HEK293 (cell line): Measurements from ENCODE around the gene TPSG1.

Source experiments
- CTCF ChIA-PET: fragments of 350-600 bp; formaldehyde crosslinking; extraction: SDS; loops from one replicate; lab custom pipeline; 2021; ENCODE audit warnings: antibody characterized with exemption; lab: Yijun Ruan, JAX
- POLR2A ChIA-PET: fragments of 300-600 bp; formaldehyde crosslinking; extraction: SDS; loops from one replicate; lab custom pipeline; 2020; ENCODE audit warnings: antibody characterized with exemption, inconsistent platforms; lab: Yijun Ruan, JAX
- H3K27ac ChIP-seq: fragments of 200-500 bp; sonication (Bioruptor generic); 2 replicates; pipeline ENCODE4 v1.5.1; 2014; ENCODE audit warnings: low read depth, low read length, control low read depth, inconsistent platforms; ENCODE audit errors: extremely low read depth
- H3K36me3 ChIP-seq, 2 experiments: fragments of 200-500 bp in 1 of 2; sonication (Bioruptor generic) in 1 of 2; 1 replicate in 1 of 2; 2 replicates in 1 of 2; pipeline ENCODE4 v1.5.1; 2014 to 2017; ENCODE audit warnings: inconsistent platforms in 2 of 2, low read length in 2 of 2; ENCODE audit not compliant: control insufficient read depth in 2 of 2, insufficient read depth in 1 of 2
- H3K4me1 ChIP-seq: fragments of 200-500 bp; sonication (Bioruptor generic); 2 replicates; pipeline ENCODE4 v1.5.1; 2014; ENCODE audit warnings: mild to moderate bottlenecking, low read length, inconsistent platforms; ENCODE audit not compliant: control insufficient read depth, insufficient read depth
- H3K4me3 ChIP-seq: 2 replicates; pipeline ENCODE4 v1.5.1; 2011; ENCODE audit warnings: low read depth, mild to moderate bottlenecking, control low read depth, low read length, moderate library complexity
- H3K9me3 ChIP-seq: fragments of 200-500 bp; sonication (Bioruptor generic); 2 replicates; pipeline ENCODE4 v1.5.1; 2014; ENCODE audit warnings: low read depth, low read length, inconsistent platforms; ENCODE audit not compliant: control insufficient read depth, insufficient read depth
- GLIS2 ChIP-seq: fragments of 450-650 bp; formaldehyde crosslinking; IDR thresholded peaks from 2 replicates; pipeline ENCODE4 v1.5.1; 2016; ENCODE audit warnings: missing biosample characterization, missing genetic modification characterization
- KLF1 ChIP-seq: fragments of 450-650 bp; formaldehyde crosslinking; IDR thresholded peaks from 2 replicates; pipeline ENCODE4 v1.5.1; 2016; ENCODE audit warnings: missing biosample characterization, missing genetic modification characterization
- SP3 ChIP-seq: fragments of 450-650 bp; formaldehyde crosslinking; IDR thresholded peaks from 2 replicates; pipeline ENCODE4 v1.5.1; 2016; ENCODE audit warnings: missing biosample characterization, missing genetic modification characterization
- ZEB2 ChIP-seq: fragments of 450-650 bp; formaldehyde crosslinking; IDR thresholded peaks from 2 replicates; pipeline ENCODE4 v1.5.1; 2016; ENCODE audit warnings: missing biosample characterization, missing genetic modification characterization
- ZFP3 ChIP-seq: fragments of 450-650 bp; formaldehyde crosslinking; IDR thresholded peaks from 2 replicates; pipeline ENCODE4 v1.5.1; 2016; ENCODE audit warnings: low read depth, missing biosample characterization, missing genetic modification characterization
- ZNF214 ChIP-seq: fragments of 450-650 bp; formaldehyde crosslinking; IDR thresholded peaks from 2 replicates; pipeline ENCODE4 v1.5.1; 2017; ENCODE audit warnings: missing biosample characterization, mild to moderate bottlenecking, missing genetic modification characterization, borderline replicate concordance
- ZNF24 ChIP-seq: fragments of 450-650 bp; formaldehyde crosslinking; IDR thresholded peaks from 2 replicates; pipeline ENCODE4 v1.5.1; 2016; ENCODE audit warnings: missing biosample characterization, missing genetic modification characterization
- ZNF560 ChIP-seq: fragments of 450-650 bp; formaldehyde crosslinking; IDR thresholded peaks from 2 replicates; pipeline ENCODE4 v1.5.1; 2017; ENCODE audit warnings: missing biosample characterization, missing genetic modification characterization, borderline replicate concordance
- ZNF664 ChIP-seq: fragments of 450-650 bp; formaldehyde crosslinking; IDR thresholded peaks from 2 replicates; pipeline ENCODE4 v1.5.1; 2016; ENCODE audit warnings: missing biosample characterization, missing genetic modification characterization
- ZNF791 ChIP-seq: fragments of 450-650 bp; formaldehyde crosslinking; IDR thresholded peaks from 2 replicates; pipeline ENCODE4 v1.5.1; 2016; ENCODE audit warnings: missing biosample characterization, missing genetic modification characterization
- TF ChIP-seq, protein P1 (sequence below): fragments of 450-650 bp; formaldehyde crosslinking; IDR thresholded peaks from 2 replicates; pipeline ENCODE4 v1.5.1; 2017; ENCODE audit warnings: missing biosample characterization, missing genetic modification characterization
- TF ChIP-seq, protein P2 (sequence below): fragments of 450-650 bp; formaldehyde crosslinking; IDR thresholded peaks from 2 replicates; pipeline ENCODE4 v1.5.1; 2016; ENCODE audit warnings: missing biosample characterization, missing genetic modification characterization, low read depth

The TPSG1 gene

DNA sequence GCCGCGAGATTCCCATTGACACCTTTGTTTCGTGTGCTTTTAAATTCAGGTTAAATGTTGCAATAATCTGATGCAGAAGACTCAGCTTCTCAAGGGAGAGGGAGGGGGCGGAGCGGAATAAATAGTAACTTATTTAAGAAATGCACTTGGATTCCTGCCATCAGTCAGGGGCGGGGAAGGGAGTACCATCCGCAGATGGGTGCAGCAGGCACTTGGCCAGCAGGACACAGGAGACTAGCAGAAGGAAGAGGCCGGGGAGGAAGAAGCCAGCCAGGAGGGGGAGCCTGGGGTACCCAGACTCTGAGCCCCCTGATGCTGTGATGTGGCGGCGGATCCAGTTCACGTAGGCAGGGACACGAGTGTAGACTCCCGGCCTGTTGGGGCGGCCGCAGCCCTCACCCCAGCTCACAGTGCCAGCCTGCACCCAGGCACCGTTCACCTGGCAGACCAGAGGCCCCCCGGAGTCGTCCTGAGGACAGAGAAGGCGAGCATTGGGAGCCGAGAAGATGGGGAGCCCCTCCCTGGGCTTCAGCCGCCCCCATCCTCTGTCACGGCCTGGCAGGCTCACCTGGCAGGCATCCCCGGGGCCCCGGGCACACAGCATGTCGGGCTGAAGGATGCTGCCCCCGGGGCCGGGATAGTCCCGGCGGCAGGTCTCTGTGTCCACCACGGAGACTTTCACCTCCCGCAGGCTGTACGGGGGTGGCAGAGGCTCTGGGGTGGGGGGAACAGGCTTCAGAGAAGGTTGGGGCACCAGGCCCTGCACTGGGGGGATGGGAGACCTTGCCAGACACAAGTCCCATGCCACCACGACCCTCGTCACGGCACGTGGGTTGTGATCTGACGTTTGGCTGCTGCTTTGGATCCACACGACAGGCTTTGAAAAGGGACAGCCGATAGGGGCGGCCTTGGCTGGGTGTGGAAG lies 3.2 kb downstream of the TPSG1 start:
- H3K9me3 ChIP-seq = no peaks in the 10 kb centered on the region
- ChIA-PET CTCF (no interaction called here), POLR2A (no interaction called here)
- H3K27ac ChIP-seq = no peak overlapping the region
- TF ChIP-seq, protein P1, sequence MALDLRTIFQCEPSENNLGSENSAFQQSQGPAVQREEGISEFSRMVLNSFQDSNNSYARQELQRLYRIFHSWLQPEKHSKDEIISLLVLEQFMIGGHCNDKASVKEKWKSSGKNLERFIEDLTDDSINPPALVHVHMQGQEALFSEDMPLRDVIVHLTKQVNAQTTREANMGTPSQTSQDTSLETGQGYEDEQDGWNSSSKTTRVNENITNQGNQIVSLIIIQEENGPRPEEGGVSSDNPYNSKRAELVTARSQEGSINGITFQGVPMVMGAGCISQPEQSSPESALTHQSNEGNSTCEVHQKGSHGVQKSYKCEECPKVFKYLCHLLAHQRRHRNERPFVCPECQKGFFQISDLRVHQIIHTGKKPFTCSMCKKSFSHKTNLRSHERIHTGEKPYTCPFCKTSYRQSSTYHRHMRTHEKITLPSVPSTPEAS (tag by site-specific recombination) = no peak
- TF ChIP-seq ZFP3 (tag by site-specific recombination) (no peak), ZNF664 (tag by site-specific recombination) (peak; percentile 90), ZNF560 (no peak), KLF1 (peak; percentile 94), ZNF24 (no peak)
- H3K36me3 ChIP-seq = peaks cover 0 to 11% of the 10 kb centered on the region in 2 experiments; a peak in 1 of 3 replicates
- no peak overlapping the region for H3K4me3 ChIP-seq
- no peaks in the 10 kb centered on the region for H3K4me1 ChIP-seq

DNA sequence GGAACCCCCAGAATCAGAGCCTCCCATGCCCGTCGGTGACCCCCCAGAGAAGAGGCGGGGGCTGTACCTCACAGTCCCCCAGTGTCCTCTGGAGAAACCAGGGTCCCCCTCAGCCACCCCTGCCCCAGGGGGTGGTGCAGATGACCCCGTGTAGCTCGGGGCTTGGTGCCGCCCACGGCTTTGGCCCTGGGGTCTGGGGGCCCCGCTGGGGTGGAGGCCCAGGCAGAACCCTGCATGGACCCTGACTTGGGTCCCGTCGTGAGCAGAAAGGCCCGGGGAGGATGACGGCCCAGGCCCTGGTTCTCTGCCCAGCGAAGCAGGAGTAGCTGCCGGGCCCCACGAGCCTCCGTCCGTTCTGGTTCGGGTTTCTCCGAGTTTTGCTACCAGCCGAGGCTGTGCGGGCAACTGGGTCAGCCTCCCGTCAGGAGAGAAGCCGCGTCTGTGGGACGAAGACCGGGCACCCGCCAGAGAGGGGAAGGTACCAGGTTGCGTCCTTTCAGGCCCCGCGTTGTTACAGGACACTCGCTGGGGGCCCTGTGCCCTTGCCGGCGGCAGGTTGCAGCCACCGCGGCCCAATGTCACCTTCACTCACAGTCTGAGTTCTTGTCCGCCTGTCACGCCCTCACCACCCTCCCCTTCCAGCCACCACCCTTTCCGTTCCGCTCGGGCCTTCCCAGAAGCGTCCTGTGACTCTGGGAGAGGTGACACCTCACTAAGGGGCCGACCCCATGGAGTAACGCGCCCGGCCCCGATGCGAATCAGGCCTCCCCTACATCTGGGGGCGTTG lies 4.0 kb downstream of the TPSG1 start:
- no peaks in the 10 kb centered on the region for H3K4me1 ChIP-seq
- no peaks in the 10 kb centered on the region for H3K9me3 ChIP-seq
- H3K36me3 ChIP-seq = peaks cover 0 to 14% of the 10 kb centered on the region in 2 experiments; a peak in 1 of 3 replicates
- no peak overlapping the region for H3K27ac ChIP-seq
- POLR2A ChIA-PET = no interaction called here
- CTCF ChIA-PET = no interaction called here
- no peak for TF ChIP-seq ZNF791 (tag by site-specific recombination)
- no peak for TF ChIP-seq ZNF214
- TF ChIP-seq ZEB2 (tag by site-specific recombination) = no peak
- no peak for TF ChIP-seq KLF1
- TF ChIP-seq, protein P2, sequence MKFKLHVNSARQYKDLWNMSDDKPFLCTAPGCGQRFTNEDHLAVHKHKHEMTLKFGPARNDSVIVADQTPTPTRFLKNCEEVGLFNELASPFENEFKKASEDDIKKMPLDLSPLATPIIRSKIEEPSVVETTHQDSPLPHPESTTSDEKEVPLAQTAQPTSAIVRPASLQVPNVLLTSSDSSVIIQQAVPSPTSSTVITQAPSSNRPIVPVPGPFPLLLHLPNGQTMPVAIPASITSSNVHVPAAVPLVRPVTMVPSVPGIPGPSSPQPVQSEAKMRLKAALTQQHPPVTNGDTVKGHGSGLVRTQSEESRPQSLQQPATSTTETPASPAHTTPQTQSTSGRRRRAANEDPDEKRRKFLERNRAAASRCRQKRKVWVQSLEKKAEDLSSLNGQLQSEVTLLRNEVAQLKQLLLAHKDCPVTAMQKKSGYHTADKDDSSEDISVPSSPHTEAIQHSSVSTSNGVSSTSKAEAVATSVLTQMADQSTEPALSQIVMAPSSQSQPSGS (tag by site-specific recombination) = no peak
- TF ChIP-seq, all 188 proteins: peak for 0
- H3K4me3 ChIP-seq = no peak overlapping the region

DNA sequence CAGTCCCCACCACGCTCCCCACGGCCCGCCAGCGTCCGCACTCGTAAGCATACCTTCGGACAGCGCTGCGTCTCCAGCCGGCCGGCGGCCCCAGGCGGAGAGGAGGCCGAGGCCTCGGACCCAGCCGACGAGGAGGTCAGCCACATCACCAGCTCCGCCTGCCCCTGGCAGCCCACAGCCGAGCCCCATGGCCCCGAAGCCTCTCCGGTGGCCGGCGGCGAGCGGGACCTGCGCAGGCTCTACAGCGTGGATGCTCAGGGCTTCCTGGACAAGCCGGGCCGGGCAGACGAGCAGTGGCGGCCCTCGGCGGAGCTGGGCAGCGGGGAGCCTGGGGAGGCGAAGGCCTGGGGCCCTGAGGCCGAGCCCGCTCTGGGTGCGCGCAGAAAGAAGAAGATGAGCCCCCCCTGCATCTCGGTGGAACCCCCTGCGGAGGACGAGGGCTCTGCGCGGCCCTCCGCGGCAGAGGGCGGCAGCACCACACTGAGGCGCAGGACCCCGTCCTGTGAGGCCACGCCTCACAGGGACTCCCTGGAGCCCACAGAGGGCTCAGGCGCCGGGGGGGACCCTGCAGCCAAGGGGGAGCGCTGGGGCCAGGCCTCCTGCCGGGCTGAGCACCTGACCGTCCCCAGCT lies 4.9 kb downstream of the TPSG1 start:
- peaks cover 0 to 14% of the 10 kb centered on the region in 2 experiments; a peak in 1 of 3 replicates for H3K36me3 ChIP-seq
- 0 out of 2 replicates have a peak, but pooled peaks have one; percentile 10 for TF ChIP-seq GLIS2 (tag by site-specific recombination)
- TF ChIP-seq SP3 = no peak
- TF ChIP-seq, all 188 proteins: peak for 1
- ChIA-PET CTCF (no interaction called here), POLR2A (no interaction called here)
- H3K4me3 ChIP-seq = no peak overlapping the region
- no peaks in the 10 kb centered on the region for H3K9me3 ChIP-seq
- H3K4me1 ChIP-seq = no peaks in the 10 kb centered on the region
- no peak overlapping the region for H3K27ac ChIP-seq
